Fibroblast of pulmonary artery (primary cell): ENCODE results near the gene MTRF1L.
"Not testable (repeated sequence)": the region's sequence is repeated elsewhere in the genome, so short reads cannot be mapped to it uniquely, and the experiment has no call there.

Experiments used
- DNase-seq: peaks from one replicate; pipeline ENCODE4 v3.0.0-alpha.2; 2010; ENCODE audit warnings: low read depth
- H3K4me3 ChIP-seq: replicated peaks from 2 replicates; pipeline ENCODE4 v1.5.1; 2011; ENCODE audit warnings: low read depth, mild to moderate bottlenecking, control low read depth, low read length, moderate library complexity
- CTCF ChIP-seq: IDR thresholded peaks from 2 replicates; pipeline ENCODE4 v1.5.1; 2011; ENCODE audit warnings: mild to moderate bottlenecking, control low read depth, low read length, inconsistent platforms; ENCODE audit errors: missing control alignments

MTRF1L gene

GRCh38 chr6:153012856-153013255, 10.3 kb upstream of the MTRF1L start:
- H3K4me3 ChIP-seq: no peak overlapping the region
- no peak for TF ChIP-seq CTCF
- DNase-seq: no peak

GRCh38 chr6:153003366-153003690, 819 bp upstream of the MTRF1L start:
- TF ChIP-seq CTCF: no peak
- DNase-seq: no peak
- H3K4me3 ChIP-seq: peak overlapping the region; percentile 84

- TF ChIP-seq CTCF: no peak
- DNase-seq: no peak
- peak overlapping the region; percentile 84 for H3K4me3 ChIP-seq
These were observed 519 bp downstream of the MTRF1L start for GRCh38 chr6:153001767-153002612.

GRCh38 chr6:153000790-153001189, 1.7 kb downstream of the MTRF1L start:
- DNase-seq: not testable (repeated sequence)
- H3K4me3 ChIP-seq: peak overlapping the region; percentile 84

GRCh38 chr6:153000243-153000642, 2.3 kb downstream of the MTRF1L start:
- peak overlapping the region; percentile 11 for H3K4me3 ChIP-seq
- TF ChIP-seq CTCF: no peak
- DNase-seq: no peak

GRCh38 chr6:152999538-152999937, 3.0 kb downstream of the MTRF1L start:
- not testable (repeated sequence) for H3K4me3 ChIP-seq, DNase-seq

- TF ChIP-seq CTCF: no peak
- no peak overlapping the region for H3K4me3 ChIP-seq
- DNase-seq: no peak
These were observed 8.7 kb downstream of the MTRF1L start for GRCh38 chr6:152993847-152994246.

GRCh38 chr6:152993431-152993830, 9.1 kb downstream of the MTRF1L start:
- H3K4me3 ChIP-seq: no peak overlapping the region
- peak; percentile 33 for TF ChIP-seq CTCF
- DNase-seq: no peak
